Smooth muscle cell (in vitro differentiated cells): Measurements from ENCODE around the gene C1orf53. TPM values are rescaled to one million over a fixed set of nuclear protein-coding genes. Genes with fewer than 3 reads are reported as not detected.

ENCODE experiments used
- DNase-seq: peaks from one replicate; lab custom pipeline; 2025; ENCODE audit not compliant: unreplicated experiment; lab: John Stamatoyannopoulos, UW
- H2AFZ ChIP-seq: fragments of 200-600 bp; sonication (generic); 2 replicates; pipeline ENCODE4 v1.6.0; 2016; ENCODE audit warnings: antibody characterized with exemption, low read depth, mild to moderate bottlenecking
- H3F3A ChIP-seq: fragments of 200-600 bp; sonication (generic); 2 replicates; pipeline ENCODE4 v1.6.0; 2017; ENCODE audit warnings: antibody characterized with exemption, low read depth
- H3K27ac ChIP-seq: fragments of 200-600 bp; sonication (generic); 2 replicates; pipeline ENCODE4 v1.5.1; 2016; ENCODE audit warnings: low read depth, mild to moderate bottlenecking
- H3K27me3 ChIP-seq: fragments of 200-600 bp; sonication (generic); 2 replicates; pipeline ENCODE4 v1.6.1; 2016; ENCODE audit warnings: low read depth, mild to moderate bottlenecking
- H3K36me3 ChIP-seq: fragments of 200-600 bp; sonication (generic); 2 replicates; pipeline ENCODE4 v1.5.1; 2016; ENCODE audit warnings: low read depth
- H3K4me1 ChIP-seq: fragments of 200-600 bp; sonication (generic); 2 replicates; pipeline ENCODE4 v1.5.1; 2016; ENCODE audit warnings: low read depth
- H3K4me2 ChIP-seq: fragments of 200-600 bp; sonication (generic); 2 replicates; pipeline ENCODE4 v1.6.0; 2016; ENCODE audit warnings: mild to moderate bottlenecking
- H3K4me3 ChIP-seq: fragments of 200-600 bp; sonication (generic); 2 replicates; pipeline ENCODE4 v1.5.1; 2016; ENCODE audit warnings: mild to moderate bottlenecking
- H3K79me2 ChIP-seq: fragments of 200-600 bp; sonication (generic); 2 replicates; pipeline ENCODE4 v1.6.0; 2016; ENCODE audit warnings: low read depth, mild to moderate bottlenecking
- H3K9ac ChIP-seq: fragments of 200-600 bp; sonication (generic); 2 replicates; pipeline ENCODE4 v1.6.0; 2016; ENCODE audit warnings: low read depth
- H3K9me3 ChIP-seq: fragments of 200-600 bp; sonication (generic); replicated peaks from 2 replicates; pipeline ENCODE4 v1.5.1; 2016; ENCODE audit warnings: low read depth
- H4K20me1 ChIP-seq: fragments of 200-600 bp; sonication (generic); 2 replicates; pipeline ENCODE4 v1.6.0; 2016; ENCODE audit warnings: low read depth
- CTCF ChIP-seq: fragments of 200-600 bp; sonication (generic); IDR thresholded peaks from 2 replicates; pipeline ENCODE4 v1.5.1; 2017; ENCODE audit warnings: borderline replicate concordance, mild to moderate bottlenecking, antibody characterized with exemption; ENCODE audit not compliant: insufficient read depth, poor library complexity, severe bottlenecking
- WGBS: methylation state at CpG from one replicate; pipeline ENCODE4 v1.1.7; 2016; ENCODE audit warnings: low lambda C conversion rate; 5-methylcytosine and 5-hydroxymethylcytosine counted together
- polyA plus RNA-seq: library from polyadenylated mRNA; unstranded; fragments of >200 nt; fragmentation: Nextera tagmentation; extraction: Ambion mirVana; gene quantifications from 2 replicates; pipeline ENCODE4 v1.2.1, GENCODE V29; 2016
- total RNA-seq: library from RNA; depleted of rRNA; stranded (reverse); fragments of >200 nt; gene quantifications from 2 replicates; pipeline ENCODE4 v1.2.3, GENCODE V29; 2014

Gene C1orf53
- total and polyA plus RNA-seq, 2 experiments from 2014 or later = 3.1 to 4.5 TPM

- no peak for TF ChIP-seq CTCF
- no peak for DNase-seq
- no peaks in the 10 kb centered on the region for H3K9me3 ChIP-seq
- H3K36me3 ChIP-seq = no peaks in the 10 kb centered on the region
- no peak overlapping the region for H3K4me2 ChIP-seq
- H3K27me3 ChIP-seq = peaks cover 85% of the 10 kb centered on the region
- H3K4me3 ChIP-seq = peak overlapping the region; percentile 52
- H3K4me1 ChIP-seq = no peaks in the 10 kb centered on the region
- H2AFZ ChIP-seq = peak overlapping the region; percentile 70
- no peaks in the 10 kb centered on the region for H4K20me1 ChIP-seq
- no peaks in the 10 kb centered on the region for H3K79me2 ChIP-seq
- WGBS = 93% methylated on average over 8 of the region's 8 CpGs
- H3F3A ChIP-seq = no peaks in the 10 kb centered on the region
- no peak overlapping the region for H3K9ac ChIP-seq
- H3K27ac ChIP-seq = no peak overlapping the region
Observed at GRCh38 chr1:197927908-197928665, 25.7 kb downstream of the C1orf53 start.

DNA sequence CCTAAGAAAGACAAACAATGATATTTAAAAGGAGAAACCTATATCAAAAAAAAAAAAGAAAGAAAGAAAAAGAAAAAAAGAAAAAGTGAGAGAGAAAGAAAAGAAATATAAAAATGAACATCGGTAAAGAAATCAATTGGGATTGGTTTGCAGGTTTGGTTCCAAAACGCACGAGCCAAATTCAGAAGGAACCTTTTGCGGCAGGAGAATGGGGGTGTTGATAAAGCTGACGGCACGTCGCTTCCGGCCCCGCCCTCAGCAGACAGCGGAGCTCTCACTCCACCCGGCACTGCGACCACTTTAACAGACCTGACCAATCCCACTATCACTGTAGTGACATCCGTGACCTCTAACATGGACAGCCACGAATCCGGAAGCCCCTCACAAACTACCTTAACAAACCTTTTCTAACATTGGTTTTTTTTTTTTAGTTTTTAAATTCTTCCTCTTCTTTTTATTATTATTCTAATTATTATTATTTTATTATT, 26.5 kb downstream of the C1orf53 start:
- Histone ChIP-seq H3K4me1 (no peaks in the 10 kb centered on the region), H4K20me1 (no peaks in the 10 kb centered on the region), H3K79me2 (no peaks in the 10 kb centered on the region), H3K4me3 (peak overlapping the region; percentile 52), H3K27me3 (peaks cover 79% of the 10 kb centered on the region), H3K9me3 (no peaks in the 10 kb centered on the region), H3K27ac (no peak overlapping the region), H2AFZ (peak overlapping the region; percentile 70), H3K4me2 (peak overlapping the region; percentile 85), H3K9ac (no peak overlapping the region), H3F3A (no peaks in the 10 kb centered on the region), H3K36me3 (no peaks in the 10 kb centered on the region)
- no peak for DNase-seq
- WGBS = 15% methylated on average over 15 of the region's 15 CpGs
- no peak for TF ChIP-seq CTCF

DNA sequence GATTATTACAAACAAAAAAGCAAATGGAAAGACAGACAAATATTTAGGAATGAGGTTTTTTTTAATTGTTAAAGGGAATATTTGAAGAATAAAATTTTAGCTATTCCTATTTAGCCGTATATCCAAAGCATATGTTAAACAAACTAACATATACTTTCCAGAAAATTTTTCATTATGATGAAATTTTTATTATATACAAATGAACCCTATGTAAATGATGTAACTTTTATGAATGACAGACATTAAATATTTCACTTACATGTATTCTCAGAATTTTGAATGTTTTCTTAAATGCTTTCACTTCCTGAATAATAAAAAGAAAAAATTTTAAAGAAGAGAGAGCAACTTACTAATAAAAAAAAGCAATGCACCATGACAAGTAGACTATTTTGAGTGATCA, 30.6 kb downstream of the C1orf53 start:
- Histone ChIP-seq H3K4me3 (no peak overlapping the region), H3K27ac (no peak overlapping the region), H4K20me1 (no peaks in the 10 kb centered on the region), H3K4me1 (no peaks in the 10 kb centered on the region), H3K79me2 (no peaks in the 10 kb centered on the region), H3F3A (no peaks in the 10 kb centered on the region), H3K9ac (no peak overlapping the region), H3K4me2 (no peak overlapping the region), H3K36me3 (no peaks in the 10 kb centered on the region), H3K9me3 (no peaks in the 10 kb centered on the region), H3K27me3 (peaks cover 50% of the 10 kb centered on the region), H2AFZ (no peak overlapping the region)
- 90% methylated on average over 1 of the region's 1 CpG for WGBS
- TF ChIP-seq CTCF = no peak
- no peak for DNase-seq

- Histone ChIP-seq H3K9ac (no peak overlapping the region), H3F3A (no peaks in the 10 kb centered on the region), H3K27me3 (peaks cover 44% of the 10 kb centered on the region), H3K79me2 (no peaks in the 10 kb centered on the region), H3K4me1 (no peaks in the 10 kb centered on the region), H3K4me3 (no peak overlapping the region), H3K9me3 (no peaks in the 10 kb centered on the region), H3K4me2 (no peak overlapping the region), H4K20me1 (no peaks in the 10 kb centered on the region), H2AFZ (no peak overlapping the region), H3K36me3 (no peaks in the 10 kb centered on the region), H3K27ac (no peak overlapping the region)
- 33% methylated on average over 1 of the region's 1 CpG for WGBS
- no peak for TF ChIP-seq CTCF
- DNase-seq = no peak
Observed at GRCh38 chr1:197933647-197934046, 31.2 kb downstream of the C1orf53 start.
